NCI-H1092 treated with DMSO at 0.1 percent for 48 hours (cell line): ENCODE results near the gene FIGN.

Experiments
- DNase-seq: peaks from one replicate; lab custom pipeline; 2025; lab: John Stamatoyannopoulos, UW

FIGN gene

GRCh38 chr2:163708265-163708664, 27.5 kb downstream of the FIGN start:
- no peak for DNase-seq

GRCh38 chr2:163703386-163703785, 32.4 kb downstream of the FIGN start:
- DNase-seq, result no peak

GRCh38 chr2:163701399-163702195, 34.2 kb downstream of the FIGN start:
- DNase-seq, result no peak

- no peak for DNase-seq
These were observed 37.0 kb downstream of the FIGN start for GRCh38 chr2:163698857-163699256.

- DNase-seq, result no peak
These were observed 37.8 kb downstream of the FIGN start for GRCh38 chr2:163697846-163698637.

GRCh38 chr2:163697429-163697828, 38.4 kb downstream of the FIGN start:
- DNase-seq, result no peak

GRCh38 chr2:163693484-163693883, 42.3 kb downstream of the FIGN start:
- DNase-seq, result no peak

GRCh38 chr2:163692611-163693482, 43.0 kb downstream of the FIGN start:
- no peak for DNase-seq

- no peak for DNase-seq
These were observed 43.7 kb downstream of the FIGN start for GRCh38 chr2:163692081-163692480.

GRCh38 chr2:163690896-163691295, 44.9 kb downstream of the FIGN start:
- DNase-seq, result no peak

GRCh38 chr2:163687217-163687616, 48.6 kb downstream of the FIGN start:
- no peak for DNase-seq

GRCh38 chr2:163686289-163686688, 49.5 kb downstream of the FIGN start:
- no peak for DNase-seq

- no peak for DNase-seq
These were observed 53.1 kb downstream of the FIGN start for GRCh38 chr2:163682695-163683094.

- DNase-seq, result no peak
These were observed 54.1 kb downstream of the FIGN start for GRCh38 chr2:163681745-163682144.

GRCh38 chr2:163675388-163675787, 60.4 kb downstream of the FIGN start:
- DNase-seq, result no peak

GRCh38 chr2:163673522-163673921, 62.3 kb downstream of the FIGN start:
- DNase-seq, result no peak

GRCh38 chr2:163670929-163671328, 64.9 kb downstream of the FIGN start:
- peak; percentile 40 for DNase-seq

GRCh38 chr2:163669506-163669905, 66.3 kb downstream of the FIGN start:
- no peak for DNase-seq

GRCh38 chr2:163667064-163667887, 68.5 kb downstream of the FIGN start:
- no peak for DNase-seq

GRCh38 chr2:163665817-163666216, 70.0 kb downstream of the FIGN start:
- DNase-seq, result no peak

GRCh38 chr2:163665051-163665450, 70.8 kb downstream of the FIGN start:
- no peak for DNase-seq
